ENCODE data around the gene EPB41L4A.

The EPB41L4A gene

DNA sequence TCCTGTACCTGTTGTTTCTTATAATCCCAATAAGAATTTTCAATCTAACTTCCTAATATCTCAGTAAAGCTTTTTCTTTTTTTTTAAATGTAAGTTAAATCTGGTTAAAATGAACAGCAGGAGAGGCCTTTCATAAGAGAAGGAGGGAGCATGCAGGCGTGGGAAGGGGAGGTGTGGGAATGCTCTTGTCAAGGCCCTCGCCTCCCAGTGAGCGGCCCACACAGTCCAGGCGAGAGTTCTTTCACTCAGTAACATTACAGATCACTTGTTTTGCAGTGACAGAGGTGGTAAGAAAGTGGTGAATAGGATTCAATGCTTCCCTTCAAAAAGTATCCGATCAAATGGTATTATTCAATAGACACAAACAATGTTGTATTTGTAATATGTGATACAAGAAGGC is 125.0 kb downstream of the EPB41L4A start:
- TF ChIP-seq, protein P1, sequence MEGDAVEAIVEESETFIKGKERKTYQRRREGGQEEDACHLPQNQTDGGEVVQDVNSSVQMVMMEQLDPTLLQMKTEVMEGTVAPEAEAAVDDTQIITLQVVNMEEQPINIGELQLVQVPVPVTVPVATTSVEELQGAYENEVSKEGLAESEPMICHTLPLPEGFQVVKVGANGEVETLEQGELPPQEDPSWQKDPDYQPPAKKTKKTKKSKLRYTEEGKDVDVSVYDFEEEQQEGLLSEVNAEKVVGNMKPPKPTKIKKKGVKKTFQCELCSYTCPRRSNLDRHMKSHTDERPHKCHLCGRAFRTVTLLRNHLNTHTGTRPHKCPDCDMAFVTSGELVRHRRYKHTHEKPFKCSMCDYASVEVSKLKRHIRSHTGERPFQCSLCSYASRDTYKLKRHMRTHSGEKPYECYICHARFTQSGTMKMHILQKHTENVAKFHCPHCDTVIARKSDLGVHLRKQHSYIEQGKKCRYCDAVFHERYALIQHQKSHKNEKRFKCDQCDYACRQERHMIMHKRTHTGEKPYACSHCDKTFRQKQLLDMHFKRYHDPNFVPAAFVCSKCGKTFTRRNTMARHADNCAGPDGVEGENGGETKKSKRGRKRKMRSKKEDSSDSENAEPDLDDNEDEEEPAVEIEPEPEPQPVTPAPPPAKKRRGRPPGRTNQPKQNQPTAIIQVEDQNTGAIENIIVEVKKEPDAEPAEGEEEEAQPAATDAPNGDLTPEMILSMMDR (IDR thresholded peaks at IDR 0.05; ENCODE audit: low read depth, low read length, missing control alignments): no peak
- no peak overlapping the region for H3K4me3 ChIP-seq (ENCODE audit: low read depth, low read length)
- in situ Hi-C loops (cut with HindIII; ENCODE audit: low sequenced_read_pairs): no loop called here
- DNase-seq (ENCODE audit: low read depth): no peak

DNA sequence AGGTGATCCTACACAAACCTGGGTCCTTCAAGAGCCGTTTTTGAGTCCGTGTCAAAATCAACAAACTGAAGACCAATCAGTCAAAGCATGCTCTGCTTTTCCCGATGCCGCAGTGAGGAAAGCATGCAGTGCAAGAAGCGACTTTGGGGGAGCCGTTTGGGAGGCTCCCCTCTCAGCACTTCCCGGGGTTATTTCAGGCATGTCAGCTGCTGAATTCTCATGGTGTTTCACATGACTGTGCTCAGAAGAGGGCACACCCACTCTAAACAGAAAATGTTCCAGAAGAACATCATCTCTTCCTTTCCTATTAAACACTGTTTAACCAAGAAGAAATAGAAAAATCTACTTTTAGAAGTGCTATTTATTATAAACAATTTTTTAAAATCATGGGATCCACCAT is 125.5 kb downstream of the EPB41L4A start:
- H3K4me3 ChIP-seq (ENCODE audit: low read depth, low read length): no peak overlapping the region
- DNase-seq (ENCODE audit: low read depth): no peak
- in situ Hi-C loops (cut with HindIII; ENCODE audit: low sequenced_read_pairs): no loop called here
- TF ChIP-seq, protein P1 (IDR thresholded peaks at IDR 0.05; ENCODE audit: low read depth, low read length, missing control alignments): no peak

DNA sequence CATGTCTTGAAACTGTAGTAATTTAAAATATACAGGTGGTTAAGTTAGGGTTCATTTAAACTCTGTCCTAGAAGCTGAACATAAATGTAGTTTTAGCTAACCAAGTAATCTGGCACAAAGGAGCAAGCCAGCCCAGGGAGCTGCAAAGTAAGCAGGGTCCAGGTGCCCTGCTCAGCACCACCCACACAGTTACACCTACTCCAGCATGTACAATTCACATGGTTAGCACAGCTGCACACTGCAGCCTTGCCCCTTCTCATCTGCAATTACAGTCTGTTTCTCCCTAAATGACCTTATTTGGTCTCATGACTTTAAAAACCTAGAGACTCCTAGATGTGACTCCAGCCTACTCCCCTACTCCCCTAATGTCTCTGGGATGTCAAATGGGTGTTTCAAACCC is 128.4 kb downstream of the EPB41L4A start:
- no peak for DNase-seq (ENCODE audit: low read depth)

DNA sequence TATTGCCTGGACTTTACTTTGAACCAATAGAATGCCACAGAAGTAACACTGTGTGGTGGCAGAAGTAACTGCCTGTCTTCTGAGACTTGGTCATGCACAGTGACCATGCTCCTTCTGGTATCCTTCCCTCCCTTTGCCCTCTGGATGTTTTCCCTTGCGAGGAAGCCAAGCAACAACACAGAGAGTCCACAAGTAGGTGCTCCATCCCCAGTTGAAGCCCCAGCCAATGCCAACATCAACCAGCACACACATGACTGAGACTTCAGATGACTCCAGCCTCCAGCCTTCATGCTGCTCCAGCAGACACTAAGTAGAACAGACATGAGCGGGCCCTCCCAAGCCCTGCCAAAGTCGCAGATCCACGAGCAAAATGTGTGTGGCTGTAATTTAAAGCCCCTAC is 129.6 kb downstream of the EPB41L4A start:
- in situ Hi-C loops (cut with HindIII; ENCODE audit: low sequenced_read_pairs): no loop called here
- H3K4me3 ChIP-seq (ENCODE audit: low read depth, low read length): no peak overlapping the region
- no peak for DNase-seq (ENCODE audit: low read depth)
- TF ChIP-seq, protein P1 (IDR thresholded peaks at IDR 0.05; ENCODE audit: low read depth, low read length, missing control alignments): no peak

More for the DNA sequence above, 128.4 kb downstream of the EPB41L4A start:
- H3K4me3 ChIP-seq (ENCODE audit: low read depth, low read length): no peak overlapping the region
- in situ Hi-C loops (cut with HindIII; ENCODE audit: low sequenced_read_pairs): no loop called here
- TF ChIP-seq, protein P1 (IDR thresholded peaks at IDR 0.05; ENCODE audit: low read depth, low read length, missing control alignments): no peak

DNA sequence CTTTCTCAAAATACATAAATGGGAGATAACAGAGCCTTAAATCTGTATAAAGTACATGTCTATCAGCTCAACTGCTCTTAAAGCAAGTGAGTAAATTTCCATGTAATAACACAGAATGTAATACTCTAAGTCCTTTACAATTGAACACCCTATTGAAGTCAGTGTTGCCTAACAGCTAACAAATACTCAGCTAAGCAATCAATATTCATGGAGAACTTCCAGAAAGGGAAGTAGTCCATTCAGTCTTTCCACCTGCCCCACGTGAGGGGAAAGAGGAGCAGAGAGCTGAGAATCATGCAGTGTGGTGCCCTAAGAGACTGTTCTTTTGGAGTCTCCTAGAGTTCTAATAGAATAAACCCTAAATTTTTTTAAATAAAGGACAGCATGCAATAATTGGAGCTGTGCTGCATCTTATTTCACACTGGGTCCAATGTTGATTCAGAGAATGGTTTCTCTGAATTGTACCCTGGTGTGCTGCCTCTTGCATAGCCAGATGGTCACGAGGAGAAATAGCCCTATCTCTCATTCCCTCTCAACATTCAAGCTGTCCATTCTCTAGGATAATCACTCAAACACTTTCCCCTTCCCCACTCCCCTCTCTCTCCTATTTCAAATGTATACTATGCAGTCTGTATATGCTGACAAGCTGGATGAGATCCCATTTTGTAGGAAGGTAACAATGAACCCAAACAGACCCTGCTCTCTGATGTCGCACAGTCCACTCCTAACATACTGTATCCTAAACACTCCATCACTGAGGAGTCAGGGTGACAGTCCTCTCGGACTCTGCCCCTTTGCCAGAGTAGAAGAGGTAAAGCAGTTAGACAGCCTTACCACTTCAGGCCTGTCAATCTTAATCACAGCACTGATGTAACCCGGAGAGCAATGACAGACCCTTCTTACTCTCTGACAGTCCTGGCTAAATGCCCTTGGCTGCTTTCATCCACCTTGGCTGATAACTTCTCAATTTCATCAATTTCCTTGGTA is 134.8 kb downstream of the EPB41L4A start:
- in situ Hi-C loops (cut with HindIII; ENCODE audit: low sequenced_read_pairs): no loop called here
- DNase-seq (ENCODE audit: low read depth): no peak
- TF ChIP-seq, protein P1 (IDR thresholded peaks at IDR 0.05; ENCODE audit: low read depth, low read length, missing control alignments): no peak
- no peak overlapping the region for H3K4me3 ChIP-seq (ENCODE audit: low read depth, low read length)

DNA sequence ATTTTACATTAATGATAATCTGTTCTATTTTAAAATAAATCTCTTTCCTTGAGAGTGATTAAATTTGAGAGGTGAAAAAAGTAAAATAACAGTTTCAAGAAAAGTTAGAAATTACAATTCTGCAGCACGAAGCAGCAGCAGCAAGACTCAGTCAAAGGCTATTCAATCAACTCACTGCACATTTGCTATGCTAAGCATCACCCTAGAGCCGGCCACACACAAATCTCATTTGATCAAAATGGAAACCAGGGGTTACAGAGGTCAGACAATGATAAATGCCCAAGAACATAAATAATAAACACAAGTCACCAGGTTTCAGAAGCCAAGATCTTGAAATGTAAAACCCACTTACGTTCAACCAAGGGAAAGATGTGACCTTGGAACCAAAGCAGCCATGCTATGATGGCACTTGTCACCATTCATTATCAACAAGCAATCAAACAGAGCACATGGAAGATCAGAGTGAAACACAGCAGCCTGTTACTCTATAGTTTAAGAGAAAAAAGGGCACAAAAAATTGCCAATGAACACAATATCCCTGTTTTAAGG is 136.0 kb downstream of the EPB41L4A start:
- TF ChIP-seq, protein P1 (IDR thresholded peaks at IDR 0.05; ENCODE audit: low read depth, low read length, missing control alignments): no peak

More for the DNA sequence above, 136.0 kb downstream of the EPB41L4A start:
- in situ Hi-C loops (cut with HindIII; ENCODE audit: low sequenced_read_pairs): no loop called here
- DNase-seq (ENCODE audit: low read depth): no peak
- no peak overlapping the region for H3K4me3 ChIP-seq (ENCODE audit: low read depth, low read length)

All from astrocyte of the cerebellum (primary cell).